Tibial artery (tissue), 4 donors: ENCODE measurements around the gene PSMD12.
"Not testable (repeated sequence)": the region's sequence is repeated elsewhere in the genome, so short reads cannot be mapped to it uniquely, and the experiment has no call there.

ENCODE experiments used
- DNase-seq, 2 donors: peaks; one replicate each; pipeline ENCODE4 v3.0.0-alpha.2; 2019
- H3K27ac ChIP-seq, 2 donors: fragments of 200-600 bp; sonication (generic) in 1 of 2; 1 replicate in 1 of 2; 2 replicates in 1 of 2; pipeline ENCODE4 v1.5.1; 2018 to 2019; ENCODE audit warnings: mild to moderate bottlenecking in 1 of 2
- H3K27me3 ChIP-seq, 2 donors: fragments of 200-600 bp; sonication (generic) in 1 of 2; one replicate each; pipeline versions ENCODE4 v1.5.1 to v1.6.0; 2016 to 2019
- H3K36me3 ChIP-seq, 3 donors: fragments of 200-600 bp; sonication (generic) in 2 of 3; one replicate each; pipeline ENCODE4 v1.5.1; 2016 to 2019; ENCODE audit warnings: mild to moderate bottlenecking in 2 of 3
- H3K4me1 ChIP-seq, 4 donors: fragments of 200-600 bp; sonication (generic) in 2 of 4; 1 replicate in 3 of 4; 2 replicates in 1 of 4; pipeline ENCODE4 v1.5.1; 2016 to 2019
- H3K4me3 ChIP-seq, 2 donors: fragments of 200-600 bp; sonication (generic) in 1 of 2; 1 replicate in 1 of 2; 2 replicates in 1 of 2; pipeline ENCODE4 v1.5.1; 2018 to 2019; ENCODE audit warnings: mild to moderate bottlenecking in 2 of 2
- H3K9me3 ChIP-seq, 3 donors: fragments of 200-600 bp; sonication (generic) in 1 of 3; one replicate each; pipeline ENCODE4 v1.5.1; 2016 to 2019
- CTCF ChIP-seq, 2 experiments: fragments of 200-600 bp in 1 of 2; fragments of 450-650 bp in 1 of 2; IDR thresholded peaks; one replicate each; pipeline ENCODE4 v1.5.1; 2017 to 2019; ENCODE audit warnings: antibody characterized with exemption in 2 of 2, mild to moderate bottlenecking in 1 of 2, moderate library complexity in 1 of 2
- intact Hi-C: fragments of 100-400 bp; cut with DNase I; formaldehyde crosslinking; loops from one replicate; pipeline ENCODE4 v1.15.0; 2023; ENCODE audit warnings: low total_unique reads

Gene PSMD12

GRCh38 chr17:67349420-67349819 is 17.0 kb downstream of the PSMD12 start:
- H3K4me3 ChIP-seq: no peak overlapping the region
- H3K27me3 ChIP-seq: no peaks in the 10 kb centered on the region
- intact Hi-C loops: no loop called here
- peaks cover 52 to 94% (median 73%) of the 10 kb centered on the region in 3 donors for H3K36me3 ChIP-seq
- H3K4me1 ChIP-seq: no peaks in the 10 kb centered on the region
- DNase-seq: no peak
- H3K9me3 ChIP-seq: no peaks in the 10 kb centered on the region
- H3K27ac ChIP-seq: no peak overlapping the region
- no peak for TF ChIP-seq CTCF (IDR thresholded peaks at IDR 0.05)

DNA sequence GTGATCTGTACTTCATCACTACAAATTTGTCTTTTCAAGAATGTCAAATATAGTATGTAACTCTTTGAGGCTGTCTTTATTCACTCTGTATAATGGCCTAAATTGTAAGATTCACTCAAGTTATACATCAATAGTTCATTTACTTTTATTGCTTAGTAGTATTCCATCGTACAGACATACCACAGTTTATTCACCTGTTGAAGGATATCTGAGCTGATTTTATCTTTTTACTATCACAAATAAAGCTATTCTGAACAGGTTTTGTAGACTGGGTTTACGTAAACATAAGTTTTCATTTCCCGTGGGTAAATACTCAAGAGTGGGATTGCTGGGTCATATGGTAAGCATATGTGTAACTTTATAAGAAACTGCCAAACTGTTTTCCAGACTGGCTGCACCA is 18.6 kb downstream of the PSMD12 start:
- H3K36me3 ChIP-seq: peaks cover 68 to 94% (median 80%) of the 10 kb centered on the region in 3 donors

GRCh38 chr17:67343237-67343636 is 23.1 kb downstream of the PSMD12 start:
- no peaks in the 10 kb centered on the region for H3K9me3 ChIP-seq
- no peak overlapping the region for H3K27ac ChIP-seq
- peaks cover 72 to 93% (median 83%) of the 10 kb centered on the region in 3 donors for H3K36me3 ChIP-seq
- TF ChIP-seq CTCF (IDR thresholded peaks at IDR 0.05): no peak
- H3K27me3 ChIP-seq: no peaks in the 10 kb centered on the region
- no peak for DNase-seq
- no peak overlapping the region for H3K4me3 ChIP-seq
- H3K4me1 ChIP-seq: no peaks in the 10 kb centered on the region
- intact Hi-C loops: no loop called here

More for the DNA sequence above, 18.6 kb downstream of the PSMD12 start:
- no peaks in the 10 kb centered on the region for H3K4me1 ChIP-seq
- no peak overlapping the region for H3K27ac ChIP-seq
- H3K4me3 ChIP-seq: no peak overlapping the region
- DNase-seq: no peak
- no peaks in the 10 kb centered on the region for H3K9me3 ChIP-seq
- no peaks in the 10 kb centered on the region for H3K27me3 ChIP-seq
- intact Hi-C loops: no loop called here
- TF ChIP-seq CTCF (IDR thresholded peaks at IDR 0.05): no peak

- H3K4me3 ChIP-seq, H3K27me3 ChIP-seq, H3K27ac ChIP-seq, H3K4me1 ChIP-seq, DNase-seq, H3K9me3 ChIP-seq, intact Hi-C loops: not testable (repeated sequence)
- H3K36me3 ChIP-seq: peaks cover 29 to 48% (median 34%) of the 10 kb centered on the region in 3 donors
Measured at GRCh38 chr17:67338353-67338752, 28.0 kb downstream of the PSMD12 start.

DNA sequence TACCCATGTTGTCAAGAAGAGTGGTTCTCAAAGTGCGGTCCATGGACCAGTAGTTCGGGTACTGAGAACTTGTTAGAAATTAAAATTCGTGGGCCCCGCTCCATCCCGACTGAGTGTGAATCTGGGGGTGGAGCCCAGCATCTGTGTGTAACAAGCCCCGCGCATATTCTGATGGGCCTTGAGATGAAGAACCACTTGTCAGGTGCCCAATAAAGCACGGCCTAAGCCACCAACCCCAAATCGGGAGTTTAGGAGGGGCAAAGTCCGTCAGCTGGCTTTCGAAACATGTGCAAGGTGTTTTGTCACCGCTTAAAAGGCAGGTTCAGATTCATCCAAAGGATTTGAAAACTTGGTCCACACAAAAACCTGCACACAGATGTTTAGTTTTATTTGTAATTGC is 29.5 kb downstream of the PSMD12 start:
- H3K9me3 ChIP-seq: no peaks in the 10 kb centered on the region
- H3K4me1 ChIP-seq: no peaks in the 10 kb centered on the region
- TF ChIP-seq CTCF (IDR thresholded peaks at IDR 0.05): no peak
- no peak overlapping the region for H3K27ac ChIP-seq
- peaks cover 15 to 33% (median 19%) of the 10 kb centered on the region in 3 donors for H3K36me3 ChIP-seq
- no peak for DNase-seq
- intact Hi-C loops: no loop called here
- H3K4me3 ChIP-seq: no peak overlapping the region
- H3K27me3 ChIP-seq: no peaks in the 10 kb centered on the region

GRCh38 chr17:67335245-67335835 is 31.0 kb downstream of the PSMD12 start:
- Histone ChIP-seq H3K4me3 (no peak overlapping the region), H3K4me1 (no peaks in the 10 kb centered on the region), H3K36me3 (peaks cover 0 to 17% (median 4%) of the 10 kb centered on the region in 3 donors), H3K27ac (no peak overlapping the region), H3K27me3 (no peaks in the 10 kb centered on the region), H3K9me3 (no peaks in the 10 kb centered on the region)
- intact Hi-C loops: no loop called here
- no peak for DNase-seq
- TF ChIP-seq CTCF (IDR thresholded peaks at IDR 0.05): no peak

DNA sequence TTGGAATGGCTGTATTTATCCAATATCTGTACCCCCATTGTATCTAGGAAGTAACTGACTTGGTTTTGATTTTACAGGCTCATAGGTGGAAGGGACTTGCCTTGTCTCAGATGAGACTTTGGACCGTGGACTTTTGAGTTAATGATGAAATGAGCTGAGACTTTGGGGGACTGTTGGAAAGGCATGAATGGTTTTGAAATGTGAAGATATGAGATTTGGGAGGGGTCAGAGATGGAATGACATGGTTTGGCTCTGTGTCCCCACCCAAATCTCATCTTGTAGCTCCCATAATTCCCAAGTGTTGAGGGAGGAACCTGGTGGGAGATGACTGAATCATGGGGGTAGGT is 34.2 kb downstream of the PSMD12 start:
- H3K9me3 ChIP-seq, intact Hi-C loops, H3K36me3 ChIP-seq, H3K27me3 ChIP-seq, H3K4me1 ChIP-seq, H3K27ac ChIP-seq, H3K4me3 ChIP-seq, DNase-seq: not testable (repeated sequence)

DNA sequence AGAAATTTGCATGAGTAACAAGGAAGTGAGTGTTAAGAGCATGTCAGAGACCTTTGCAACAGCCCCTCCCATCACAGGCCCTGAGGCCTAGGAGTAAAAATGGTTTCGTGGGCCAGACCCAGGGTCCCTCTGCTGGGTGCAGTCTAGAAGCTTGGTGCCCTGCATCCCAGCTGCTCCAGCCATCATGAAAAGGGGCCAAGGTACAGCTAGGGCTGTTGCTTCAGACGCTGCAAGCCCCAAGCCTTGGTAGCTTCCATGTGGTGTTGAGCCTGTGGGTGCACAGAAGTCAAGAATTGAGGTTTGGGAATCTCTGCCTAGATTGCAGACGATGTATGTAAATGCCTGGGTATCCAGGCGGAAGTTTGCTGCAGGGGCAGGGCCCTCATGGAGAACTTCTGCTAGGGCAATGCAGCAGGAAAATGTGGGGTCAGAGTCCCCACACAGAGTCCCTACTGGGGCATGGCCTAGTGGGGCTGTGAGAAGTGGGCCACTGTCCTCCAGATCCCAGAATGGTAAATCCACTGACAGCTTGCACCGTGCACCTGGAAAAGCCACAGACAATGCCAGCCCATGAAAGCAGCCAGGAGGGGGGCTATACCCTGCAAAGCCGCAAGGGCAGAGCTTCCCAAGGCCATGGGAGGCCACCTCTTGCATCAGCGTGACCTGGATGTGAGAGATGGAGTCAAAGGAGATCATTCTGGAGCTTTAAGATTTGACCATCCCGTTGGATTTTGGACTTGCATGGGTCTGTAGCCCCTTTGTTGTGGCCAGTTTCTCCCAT is 34.8 kb downstream of the PSMD12 start:
- H3K9me3 ChIP-seq, H3K4me3 ChIP-seq, H3K27me3 ChIP-seq, H3K36me3 ChIP-seq, DNase-seq, H3K4me1 ChIP-seq, intact Hi-C loops, H3K27ac ChIP-seq: not testable (repeated sequence)
